MM.1S (cell line): ENCODE results near the gene RPL12.

Experiments used
- DNase-seq: peaks from one replicate; pipeline ENCODE4 v3.0.0-alpha.2; 2015
- H2AFZ ChIP-seq: fragments of 300-600 bp; sonication (generic); 2 replicates; pipeline ENCODE4 v1.6.0; 2016; ENCODE audit warnings: antibody characterized with exemption, low read length
- H3F3A ChIP-seq: fragments of 300-600 bp; sonication (generic); 2 replicates; pipeline ENCODE4 v1.6.1; 2016; ENCODE audit warnings: mild to moderate bottlenecking, antibody characterized with exemption, low read length, moderate library complexity, mixed read lengths; ENCODE audit not compliant: insufficient read depth
- H3K27ac ChIP-seq: fragments of 300-600 bp; sonication (generic); 2 replicates; pipeline ENCODE4 v1.5.1; 2016; ENCODE audit warnings: mild to moderate bottlenecking, low read length
- H3K27me3 ChIP-seq: fragments of 300-600 bp; sonication (generic); replicated peaks from 2 replicates; pipeline ENCODE4 v1.6.0; 2016; ENCODE audit warnings: low read length; ENCODE audit not compliant: insufficient read depth
- H3K36me3 ChIP-seq: fragments of 300-600 bp; sonication (generic); replicated peaks from 2 replicates; pipeline ENCODE4 v1.6.1; 2016; ENCODE audit warnings: mild to moderate bottlenecking, low read length, mixed read lengths; ENCODE audit not compliant: insufficient read depth
- H3K4me1 ChIP-seq: fragments of 300-600 bp; sonication (generic); 2 replicates; pipeline ENCODE4 v1.6.1; 2016; ENCODE audit warnings: low read length, mixed read lengths
- H3K4me2 ChIP-seq: fragments of 300-600 bp; sonication (generic); 2 replicates; pipeline ENCODE4 v1.6.0; 2016; ENCODE audit warnings: low read depth, low read length
- H3K4me3 ChIP-seq: fragments of 300-600 bp; sonication (generic); 2 replicates; pipeline ENCODE4 v1.5.1; 2016; ENCODE audit warnings: low read length, mixed read lengths
- H3K79me2 ChIP-seq: fragments of 300-600 bp; sonication (generic); 2 replicates; pipeline ENCODE4 v1.6.1; 2016; ENCODE audit warnings: mixed run types, low read length, mixed read lengths
- H3K9ac ChIP-seq: fragments of 300-600 bp; sonication (generic); 2 replicates; pipeline ENCODE4 v1.6.1; 2016; ENCODE audit warnings: low read length, mixed read lengths
- H3K9me2 ChIP-seq: fragments of 300-600 bp; sonication (generic); replicated peaks from 2 replicates; pipeline ENCODE4 v1.6.1; 2016; ENCODE audit warnings: mild to moderate bottlenecking, low read length, mixed read lengths; ENCODE audit not compliant: insufficient read depth
- H3K9me3 ChIP-seq: fragments of 300-600 bp; sonication (generic); replicated peaks from 2 replicates; pipeline ENCODE4 v1.6.1; 2016; ENCODE audit warnings: mild to moderate bottlenecking, low read length, mixed read lengths; ENCODE audit not compliant: insufficient read depth
- H4K20me1 ChIP-seq: fragments of 300-600 bp; sonication (generic); 2 replicates; pipeline ENCODE4 v1.6.1; 2016; ENCODE audit warnings: mild to moderate bottlenecking, low read length, moderate library complexity, mixed read lengths; ENCODE audit not compliant: insufficient read depth
- CTCF ChIP-seq: fragments of 300-600 bp; sonication (generic); IDR thresholded peaks from 2 replicates; pipeline ENCODE4 v1.5.1; 2016; ENCODE audit warnings: antibody characterized with exemption, low read length, mixed read lengths
- EZH2 ChIP-seq: fragments of 300-600 bp; sonication (generic); optimal IDR thresholded peaks from 2 replicates; pipeline ENCODE3; 2017; ENCODE audit warnings: low read depth, mild to moderate bottlenecking, antibody characterized with exemption, low read length, mixed read lengths
- EZH2phosphoT487 ChIP-seq: fragments of 300-600 bp; sonication (generic); IDR thresholded peaks from 2 replicates; pipeline ENCODE4 v1.6.1; 2018; ENCODE audit warnings: antibody characterized with exemption, low read length

The RPL12 gene

GRCh38 chr9:127426756-127427155, 24.4 kb downstream of the RPL12 start:
- H3K9me2 ChIP-seq = no peaks in the 10 kb centered on the region

GRCh38 chr9:127424676-127424999, 26.6 kb downstream of the RPL12 start:
- DNase-seq = no peak

More at GRCh38 chr9:127426756-127427155, 24.4 kb downstream of the RPL12 start:
- Histone ChIP-seq H4K20me1 (no peaks in the 10 kb centered on the region), H2AFZ (no peak overlapping the region), H3K4me1 (peaks cover 12% of the 10 kb centered on the region), H3K27me3 (no peaks in the 10 kb centered on the region), H3K36me3 (no peaks in the 10 kb centered on the region; the same call in 1 of the 2 replicates), H3K9me3 (no peaks in the 10 kb centered on the region), H3F3A (0 out of 2 replicates have a peak, but pooled peaks cover 4% of the 10 kb centered on the region), H3K4me3 (no peak overlapping the region), H3K79me2 (peaks cover 62% of the 10 kb centered on the region), H3K27ac (no peak overlapping the region), H3K4me2 (no peak overlapping the region), H3K9ac (no peak overlapping the region)
- DNase-seq = no peak
- no peak for TF ChIP-seq CTCF
- TF ChIP-seq EZH2phosphoT487 = no peak
- TF ChIP-seq EZH2 = no peak

GRCh38 chr9:127423934-127424675, 27.1 kb downstream of the RPL12 start, which contains the start of gene ZNF79:
TSS of gene ZNF79 (plus strand) at chr9:127424382. CDS start at chr9:127424788, 406 bp downstream.
- Histone ChIP-seq H3K4me3 (peak within 1 kb of the TSS; percentile 96), H4K20me1 (no peaks in the 10 kb centered on the region), H3K9me2 (no peaks in the 10 kb centered on the region), H3K9me3 (no peaks in the 10 kb centered on the region), H3K79me2 (peaks cover 59% of the 10 kb centered on the region), H3K4me1 (peaks cover 12% of the 10 kb centered on the region), H3K27ac (peak within 1 kb of the TSS; percentile 48; the same call in 1 of the 2 replicates), H3K27me3 (no peaks in the 10 kb centered on the region), H3K4me2 (peak within 1 kb of the TSS; percentile 97), H3K9ac (peak within 1 kb of the TSS; percentile 85), H3F3A (0 out of 2 replicates have a peak, but pooled peaks cover 4% of the 10 kb centered on the region), H2AFZ (peak within 1 kb of the TSS; percentile 87), H3K36me3 (no peaks in the 10 kb centered on the region)
- DNase-seq = peak; percentile 93
- TF ChIP-seq EZH2phosphoT487 (no peak), CTCF (no peak), EZH2 (no peak)

More at GRCh38 chr9:127424676-127424999, 26.6 kb downstream of the RPL12 start:
- H3F3A ChIP-seq = 0 out of 2 replicates have a peak, but pooled peaks cover 4% of the 10 kb centered on the region
- H3K9ac ChIP-seq = peak overlapping the region; percentile 85
- no peaks in the 10 kb centered on the region for H3K36me3 ChIP-seq
- H3K79me2 ChIP-seq = peaks cover 59% of the 10 kb centered on the region
- H3K27ac ChIP-seq = peak overlapping the region; percentile 48; the same call in 1 of the 2 replicates
- H3K27me3 ChIP-seq = no peaks in the 10 kb centered on the region
- no peaks in the 10 kb centered on the region for H3K9me3 ChIP-seq
- H4K20me1 ChIP-seq = no peaks in the 10 kb centered on the region
- H2AFZ ChIP-seq = peak overlapping the region; percentile 87
- TF ChIP-seq CTCF (peak; percentile 8; the same call in 1 of the 2 replicates), EZH2phosphoT487 (no peak)
- H3K4me1 ChIP-seq = peaks cover 12% of the 10 kb centered on the region
- H3K9me2 ChIP-seq = no peaks in the 10 kb centered on the region
- peak overlapping the region; percentile 96 for H3K4me3 ChIP-seq
- peak overlapping the region; percentile 97 for H3K4me2 ChIP-seq
